ENCODE measurements around the gene LTBP4.
A peak's percentile ranks its signal among the peaks of the same experiment; 100 is the strongest.
"Not testable (repeated sequence)": the region's sequence is repeated elsewhere in the genome, so short reads cannot be mapped to it uniquely, and the experiment has no call there.

The LTBP4 gene

GRCh38 chr19:40578442-40578908 lies 22.7 kb upstream of the LTBP4 start:
- DNase-seq: no peak

- DNase-seq: no peak
Observed at GRCh38 chr19:40580619-40581018, 20.6 kb upstream of the LTBP4 start.

GRCh38 chr19:40581531-40581930 lies 19.6 kb upstream of the LTBP4 start:
- no peak for DNase-seq

- no peak for DNase-seq
Observed at GRCh38 chr19:40582467-40582866, 18.7 kb upstream of the LTBP4 start.

- no peak for DNase-seq
Observed at GRCh38 chr19:40583283-40583682, 17.9 kb upstream of the LTBP4 start.

- DNase-seq: no peak
Observed at GRCh38 chr19:40584007-40584406, 17.2 kb upstream of the LTBP4 start.

- no peak for DNase-seq
Observed at GRCh38 chr19:40585241-40585981, 15.8 kb upstream of the LTBP4 start.

GRCh38 chr19:40585982-40586422 lies 15.2 kb upstream of the LTBP4 start:
- DNase-seq: no peak

GRCh38 chr19:40586611-40587010 lies 14.6 kb upstream of the LTBP4 start:
- DNase-seq: no peak

GRCh38 chr19:40588110-40588854 lies 12.9 kb upstream of the LTBP4 start:
- DNase-seq: no peak

- no peak for DNase-seq
Observed at GRCh38 chr19:40588926-40589569, 12.1 kb upstream of the LTBP4 start.

- no peak for DNase-seq
Observed at GRCh38 chr19:40589591-40590429, 11.4 kb upstream of the LTBP4 start.

GRCh38 chr19:40590464-40591265 lies 10.5 kb upstream of the LTBP4 start:
- no peak for DNase-seq

GRCh38 chr19:40591724-40592123 lies 9.4 kb upstream of the LTBP4 start:
- DNase-seq: not testable (repeated sequence)

- DNase-seq: peak; percentile 12
Observed at GRCh38 chr19:40592170-40592569, 9.0 kb upstream of the LTBP4 start.

- DNase-seq: no peak
Observed at GRCh38 chr19:40594255-40594654, 6.9 kb upstream of the LTBP4 start.

- no peak for DNase-seq
Observed at GRCh38 chr19:40594657-40595091, 6.5 kb upstream of the LTBP4 start.

- DNase-seq: no peak
Observed at GRCh38 chr19:40596608-40597328, 4.4 kb upstream of the LTBP4 start.

- no peak for DNase-seq
Observed at GRCh38 chr19:40597329-40597838, 3.8 kb upstream of the LTBP4 start.

- peak; percentile 79 for DNase-seq
Observed at GRCh38 chr19:40598121-40598917, 2.9 kb upstream of the LTBP4 start.
